ENCODE results near the gene MEN1.

GRCh38 chr11:64759131-64759721 lies 51.1 kb downstream of the MEN1 start:
- TF ChIP-seq CTCF (IDR thresholded peaks at IDR 0.05 in 8 of 11, conservative IDR thresholded peaks at IDR 0.05 in 3 of 11) (no peak), POLR2A (IDR thresholded peaks at IDR 0.05) (no peak)

Measured in spleen (tissue), 7 donors.